Mesodermal cell (in vitro differentiated cells): ENCODE data around the gene CACNA1C.
"Not testable (repeated sequence)": the region's sequence is repeated elsewhere in the genome, so short reads cannot be mapped to it uniquely, and the experiment has no call there.

Source experiments
- H3K27ac ChIP-seq: 2 replicates; pipeline ENCODE4 v1.7.0; 2013; ENCODE audit warnings: mild to moderate bottlenecking, low read depth, low read length, moderate library complexity; ENCODE audit not compliant: severe bottlenecking
- H3K36me3 ChIP-seq: 2 replicates; pipeline ENCODE4 v1.7.1; 2013; ENCODE audit warnings: mild to moderate bottlenecking, low read length, moderate library complexity; ENCODE audit not compliant: control insufficient read depth, insufficient read depth
- H3K4me1 ChIP-seq: one replicate; pipeline ENCODE4 v1.7.1; 2013; ENCODE audit warnings: mild to moderate bottlenecking, low read length; ENCODE audit not compliant: insufficient read depth, control insufficient read depth, poor library complexity, severe bottlenecking
- H3K4me3 ChIP-seq: 2 replicates; pipeline ENCODE4 v1.7.0; 2013; ENCODE audit warnings: low read length, control low read depth, mild to moderate bottlenecking; ENCODE audit not compliant: insufficient read depth, poor library complexity, severe bottlenecking; ENCODE audit errors: extremely low read depth
- H3K9me3 ChIP-seq: 2 replicates; pipeline ENCODE4 v1.7.1; 2013; ENCODE audit warnings: mild to moderate bottlenecking, low read length, moderate library complexity; ENCODE audit not compliant: control insufficient read depth
- WGBS, 2 experiments: methylation state at CpG; one replicate each; pipeline ENCODE4 v1.1.5; 2013; ENCODE audit warnings: missing lambda C conversion rate in 2 of 2; ENCODE audit not compliant: insufficient coverage in 2 of 2; 5-methylcytosine and 5-hydroxymethylcytosine counted together

Gene CACNA1C

DNA sequence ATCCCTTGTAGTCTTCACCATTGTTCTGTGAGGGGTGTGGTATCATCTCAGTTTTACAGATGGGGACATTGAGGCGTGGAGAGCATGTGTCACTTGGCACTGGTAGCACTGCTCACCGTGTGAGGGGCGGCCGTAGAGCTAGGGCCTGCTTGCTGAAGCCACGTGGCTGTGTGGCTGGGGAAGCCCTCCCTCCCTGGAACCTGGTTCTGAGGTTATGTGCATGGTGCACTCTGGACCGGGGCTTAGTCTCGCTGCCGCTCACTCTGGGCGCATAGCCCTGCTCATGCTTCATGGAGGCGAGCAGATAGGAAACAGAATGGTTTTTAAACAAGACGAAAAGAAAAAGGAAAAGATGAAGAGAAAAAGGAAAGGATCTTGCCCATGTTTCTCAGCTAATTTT is 46.1 kb downstream of the CACNA1C start:
- Histone ChIP-seq H3K4me1 (peaks cover 3% of the 10 kb centered on the region), H3K9me3 (no peaks in the 10 kb centered on the region), H3K4me3 (no peak overlapping the region), H3K27ac (no peak overlapping the region), H3K36me3 (no peaks in the 10 kb centered on the region)
- 93 to 94% methylated on average over 9 to 11 of the region's 11 CpGs for WGBS, 2 experiments

DNA sequence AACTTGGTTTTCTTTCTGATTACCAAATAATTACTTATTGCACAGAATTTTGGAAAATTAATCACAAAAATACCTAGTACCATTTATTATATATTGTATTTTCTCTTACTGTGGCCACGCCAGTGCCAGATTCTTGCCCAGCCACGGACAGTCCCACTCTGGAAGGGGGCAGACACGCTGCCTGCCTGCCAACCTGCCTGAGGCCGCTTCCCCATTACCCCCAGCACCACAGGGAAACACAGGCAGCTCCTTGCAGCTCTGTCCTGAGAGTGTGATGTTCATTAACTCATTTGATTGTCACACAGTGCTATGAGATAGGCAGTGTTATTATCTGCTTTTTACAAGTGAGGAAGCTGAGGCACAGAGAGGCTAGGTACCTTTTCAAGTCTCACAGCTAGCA is 46.8 kb downstream of the CACNA1C start:
- WGBS, 2 experiments, result 100% methylated on average over 3 of the region's 4 CpGs; no CpG with 5 or more reads in 1 of the 2 experiments
- Histone ChIP-seq H3K27ac (no peak overlapping the region), H3K4me1 (peaks cover 3% of the 10 kb centered on the region), H3K4me3 (no peak overlapping the region), H3K9me3 (no peaks in the 10 kb centered on the region), H3K36me3 (no peaks in the 10 kb centered on the region)

DNA sequence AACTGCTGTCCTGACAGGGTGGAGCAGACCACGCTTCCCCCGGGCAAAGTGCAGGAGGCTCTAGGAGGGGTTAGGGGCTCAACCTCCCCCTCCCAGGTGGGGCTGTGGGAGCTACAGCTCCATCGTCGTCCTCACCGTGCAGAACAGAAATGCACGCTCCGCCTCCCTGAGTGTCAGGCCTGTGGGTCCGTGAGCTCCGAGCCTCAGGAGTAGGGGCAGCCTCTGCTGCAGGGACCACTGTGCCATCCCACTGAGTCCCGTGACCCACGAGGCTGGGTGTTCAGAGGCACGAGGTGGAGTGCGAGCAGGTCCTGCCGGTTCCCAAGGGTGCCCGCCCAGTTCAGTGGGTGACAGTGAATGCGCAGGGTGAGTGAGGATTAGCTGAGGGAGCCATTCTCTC is 48.6 kb downstream of the CACNA1C start:
- 91 to 92% methylated on average over 13 of the region's 16 CpGs for WGBS, 2 experiments
- no peak overlapping the region for H3K27ac ChIP-seq
- H3K36me3 ChIP-seq, result no peaks in the 10 kb centered on the region

DNA sequence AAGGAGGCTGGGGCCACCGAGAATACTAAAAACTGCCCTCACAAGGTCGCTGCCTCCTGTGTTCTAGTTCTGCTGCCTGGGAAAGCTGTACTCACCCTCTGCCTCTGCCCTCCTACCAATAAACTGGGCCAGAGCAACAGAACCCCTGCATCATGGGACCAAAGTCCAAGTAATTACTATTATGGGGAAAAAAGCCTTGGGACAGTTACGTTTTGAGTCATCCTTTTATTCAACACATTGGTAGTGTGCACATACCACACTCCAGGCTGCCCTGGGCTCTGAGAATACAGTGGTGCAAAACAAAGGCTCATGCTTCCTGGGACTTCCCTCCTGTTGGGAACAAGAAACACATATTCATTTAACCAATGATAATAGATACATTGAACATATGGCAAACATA is 49.0 kb downstream of the CACNA1C start:
- Histone ChIP-seq H3K9me3 (no peaks in the 10 kb centered on the region), H3K4me3 (no peak overlapping the region), H3K36me3 (no peaks in the 10 kb centered on the region), H3K4me1 (peaks cover 3% of the 10 kb centered on the region), H3K27ac (no peak overlapping the region)
- WGBS, 2 experiments, result 52 to 69% methylated on average over 2 of the region's 3 CpGs

More for the DNA sequence above, 48.6 kb downstream of the CACNA1C start:
- Histone ChIP-seq H3K4me1 (peaks cover 3% of the 10 kb centered on the region), H3K4me3 (no peak overlapping the region), H3K9me3 (no peaks in the 10 kb centered on the region)

DNA sequence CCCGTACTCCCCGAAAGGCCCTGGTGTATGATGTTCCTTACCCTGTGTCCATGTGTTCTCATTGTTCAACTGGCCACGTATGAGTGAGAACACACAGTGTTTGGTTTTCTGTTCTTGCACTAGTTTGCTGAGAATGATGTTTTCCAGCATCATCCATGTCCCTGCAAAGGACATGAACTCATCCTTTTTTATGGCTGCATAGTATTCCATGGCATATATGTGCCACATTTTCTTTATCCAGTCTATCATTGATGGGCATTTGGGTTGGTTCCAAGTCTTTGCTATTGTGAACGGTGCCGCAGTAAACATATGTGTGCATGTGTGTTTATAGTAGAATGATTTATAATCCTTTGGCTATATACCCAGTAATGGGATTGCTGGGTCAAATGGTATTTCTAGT is 49.9 kb downstream of the CACNA1C start:
- not testable (repeated sequence) for H3K9me3 ChIP-seq

DNA sequence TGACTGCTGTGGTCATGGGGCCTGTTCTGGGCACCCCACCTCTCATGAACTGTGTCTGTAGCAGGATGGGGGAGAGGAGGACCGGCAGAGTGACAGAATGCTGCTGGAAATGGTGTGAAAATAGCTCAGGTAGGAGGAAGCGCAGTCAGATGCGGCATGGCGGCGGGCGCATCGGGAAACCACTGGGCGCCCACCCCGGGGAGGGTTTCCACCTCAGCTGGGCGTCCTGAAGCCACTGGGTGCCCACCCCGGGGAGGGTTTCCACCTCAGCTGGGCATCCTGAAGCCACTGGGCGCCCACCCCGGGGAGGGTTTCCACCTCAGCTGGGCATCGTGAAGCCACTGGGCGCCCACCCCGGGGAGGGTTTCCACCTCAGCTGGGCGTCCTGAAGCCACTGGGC is 52.6 kb downstream of the CACNA1C start:
- not testable (repeated sequence) for H3K4me1 ChIP-seq, H3K4me3 ChIP-seq, H3K9me3 ChIP-seq, H3K27ac ChIP-seq, H3K36me3 ChIP-seq
- 95% methylated on average over 10 of the region's 17 CpGs; no CpG with 5 or more reads in 1 of the 2 experiments for WGBS, 2 experiments

More for the DNA sequence above, 49.9 kb downstream of the CACNA1C start:
- H3K36me3 ChIP-seq, H3K4me3 ChIP-seq, H3K4me1 ChIP-seq, H3K27ac ChIP-seq: not testable (repeated sequence)
- 92% methylated on average over 3 of the region's 5 CpGs for WGBS, 2 experiments

DNA sequence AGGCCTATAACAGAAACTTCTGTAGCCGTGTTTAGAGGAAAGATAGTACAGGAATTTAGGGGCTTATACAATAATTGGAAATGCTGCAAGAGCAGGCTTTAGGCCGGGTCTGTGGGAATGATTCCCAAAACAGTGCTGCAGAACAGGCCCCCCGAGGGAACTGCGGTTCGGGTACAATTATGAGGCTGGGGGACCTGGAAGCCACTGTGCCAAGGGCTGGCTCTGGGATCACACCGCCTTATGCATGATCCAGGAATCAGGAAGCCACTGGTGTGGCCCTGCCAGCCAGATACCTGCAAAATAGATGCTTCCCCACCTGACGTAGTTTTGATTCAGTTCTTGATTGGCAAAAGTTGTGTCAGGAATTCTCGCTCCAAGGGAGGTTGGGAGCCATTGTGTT is 55.4 kb downstream of the CACNA1C start:
- H3K36me3 ChIP-seq, result no peaks in the 10 kb centered on the region
- H3K9me3 ChIP-seq, result no peaks in the 10 kb centered on the region
- H3K4me3 ChIP-seq, result no peak overlapping the region
- no peak overlapping the region for H3K27ac ChIP-seq
- no peaks in the 10 kb centered on the region for H3K4me1 ChIP-seq
- WGBS, 2 experiments, result 95 to 100% methylated on average over 6 to 7 of the region's 8 CpGs

DNA sequence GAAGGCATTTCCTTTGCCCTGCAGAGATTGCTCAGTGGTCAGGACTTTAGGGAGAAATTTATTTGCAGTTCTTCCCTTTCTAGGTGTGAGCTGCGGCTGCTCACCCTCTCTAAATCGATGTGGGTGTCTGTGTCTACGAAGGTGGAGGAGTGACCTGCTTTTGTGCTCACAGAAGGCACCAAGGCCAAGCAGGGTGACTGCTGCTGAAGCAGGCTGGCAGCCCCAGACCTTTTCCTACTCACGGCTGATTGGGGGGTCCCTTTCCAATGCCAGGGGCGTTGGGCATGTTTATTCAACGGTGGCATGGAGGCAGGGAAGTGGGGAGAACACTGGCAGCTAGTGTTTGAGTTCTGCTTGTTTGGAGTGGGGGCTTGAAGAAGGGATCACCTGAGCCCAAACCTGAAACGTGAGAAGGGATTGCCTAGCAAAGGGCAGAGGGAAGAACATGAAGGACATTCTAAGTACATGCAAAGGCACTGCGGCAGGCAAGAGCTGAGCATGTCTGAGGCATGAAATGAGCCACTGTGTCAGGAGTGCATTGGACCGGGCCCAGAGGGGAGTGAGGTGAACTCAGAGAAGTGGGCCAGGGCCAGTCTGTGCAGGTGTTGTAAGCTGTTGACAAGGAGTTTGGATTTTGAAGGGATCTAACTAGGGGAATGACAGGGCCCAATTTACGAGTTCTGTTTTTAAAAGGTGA is 56.3 kb downstream of the CACNA1C start:
- Histone ChIP-seq H3K27ac (no peak overlapping the region), H3K4me1 (no peaks in the 10 kb centered on the region), H3K36me3 (no peaks in the 10 kb centered on the region), H3K9me3 (no peaks in the 10 kb centered on the region), H3K4me3 (no peak overlapping the region)
- 90 to 95% methylated on average over 8 to 9 of the region's 10 CpGs for WGBS, 2 experiments

DNA sequence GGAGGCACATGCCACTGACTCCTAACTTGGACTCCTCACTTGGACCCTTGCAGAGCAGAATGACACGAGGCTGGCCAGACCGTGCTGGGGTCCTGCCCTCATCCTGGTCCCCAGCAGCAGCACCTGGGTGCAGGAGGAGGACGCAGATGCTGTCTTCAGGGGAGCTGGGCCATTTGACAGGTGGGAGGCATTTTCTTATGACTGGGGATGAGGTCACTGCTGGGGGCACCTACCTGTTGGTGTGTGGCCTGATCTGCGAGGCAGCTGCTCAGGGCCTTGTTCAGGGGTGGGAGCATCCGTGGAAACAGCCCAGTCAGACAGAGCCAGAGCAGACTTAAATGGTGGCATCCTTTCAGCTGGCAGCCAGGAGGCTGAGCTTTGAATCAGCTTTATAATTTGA is 57.3 kb downstream of the CACNA1C start:
- H3K4me1 ChIP-seq, result no peaks in the 10 kb centered on the region
- H3K27ac ChIP-seq, result no peak overlapping the region
- no peaks in the 10 kb centered on the region for H3K9me3 ChIP-seq
- H3K36me3 ChIP-seq, result no peaks in the 10 kb centered on the region
- H3K4me3 ChIP-seq, result no peak overlapping the region
- 79 to 89% methylated on average over 3 to 5 of the region's 5 CpGs for WGBS, 2 experiments

DNA sequence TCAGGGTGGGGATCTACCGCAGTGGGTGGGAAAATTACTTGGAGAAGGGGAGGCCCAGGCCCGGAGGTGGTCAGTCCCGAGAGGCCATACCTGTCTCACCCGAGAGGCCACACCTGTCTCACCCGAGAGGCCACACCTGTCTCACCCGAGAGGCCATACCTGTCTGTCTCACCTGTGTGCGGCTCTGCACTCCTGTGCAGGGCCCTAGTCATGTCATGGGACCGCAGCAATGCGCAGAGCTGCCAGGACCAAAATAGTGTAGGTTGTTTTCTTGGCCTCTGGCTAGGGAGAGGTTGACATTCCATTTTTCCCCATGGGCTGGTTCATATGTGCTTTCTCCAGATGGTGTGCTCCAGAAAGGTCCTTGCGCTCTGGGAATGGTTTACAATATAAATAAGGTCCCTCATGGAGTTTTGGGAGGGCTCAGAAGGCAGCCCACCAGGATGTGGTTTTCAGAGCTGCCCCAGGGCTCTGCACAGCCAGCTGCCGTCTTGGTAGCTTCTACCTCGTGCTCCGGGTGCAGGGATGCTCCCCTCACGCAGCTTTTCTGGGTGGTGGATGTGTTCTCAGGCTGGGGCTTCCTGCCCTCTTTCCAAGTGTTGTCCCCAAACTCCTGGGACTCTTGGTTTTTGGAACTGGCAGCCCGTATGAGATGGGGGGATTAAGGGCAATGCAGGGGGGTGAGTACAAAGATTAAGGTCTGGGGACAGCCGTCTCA is 58.2 kb downstream of the CACNA1C start:
- Histone ChIP-seq H3K27ac (no peak overlapping the region), H3K36me3 (no peaks in the 10 kb centered on the region), H3K4me3 (no peak overlapping the region), H3K9me3 (no peaks in the 10 kb centered on the region), H3K4me1 (no peaks in the 10 kb centered on the region)
- WGBS, 2 experiments, result 92 to 93% methylated on average over 13 to 15 of the region's 16 CpGs

DNA sequence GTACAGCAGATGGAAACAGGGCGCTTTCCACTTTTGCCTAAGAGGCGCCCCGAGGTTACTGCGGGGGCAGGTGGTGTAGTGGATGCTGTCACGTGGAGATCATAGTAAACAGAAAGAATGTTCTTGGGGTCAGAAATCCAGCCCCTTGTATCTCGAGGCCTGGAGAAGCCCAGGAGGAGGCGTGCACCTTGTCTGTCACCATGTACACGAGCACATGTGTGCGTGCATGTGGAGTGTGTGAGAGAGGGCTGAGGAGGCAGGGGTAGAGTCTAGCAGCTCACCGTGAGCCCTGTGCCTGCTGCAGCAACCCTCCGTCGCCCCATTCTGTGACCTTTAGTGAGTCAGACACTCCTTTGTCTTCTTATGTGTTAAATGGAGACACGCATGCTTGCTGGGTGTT is 59.0 kb downstream of the CACNA1C start:
- Histone ChIP-seq H3K9me3 (no peaks in the 10 kb centered on the region), H3K27ac (no peak overlapping the region), H3K4me3 (no peak overlapping the region), H3K4me1 (no peaks in the 10 kb centered on the region), H3K36me3 (no peaks in the 10 kb centered on the region)
- 86 to 96% methylated on average over 10 to 13 of the region's 13 CpGs for WGBS, 2 experiments
